Neural crest cell (in vitro differentiated cells): ENCODE data around the gene KSR2. TPM values are rescaled to one million over a fixed set of nuclear protein-coding genes. Genes with fewer than 3 reads are reported as not detected.
"Not testable (repeated sequence)": the region's sequence is repeated elsewhere in the genome, so short reads cannot be mapped to it uniquely, and the experiment has no call there.

Experiments used
- DNase-seq: peaks from one replicate; pipeline ENCODE4 v3.0.0; 2021; ENCODE audit warnings: low read depth, mixed read lengths, low spot score
- H3K27ac Mint-ChIP-seq: one replicate; pipeline ENCODE4 v1.8.0; 2021; ENCODE audit warnings: mild to moderate bottlenecking, mixed read lengths; ENCODE audit not compliant: unreplicated experiment
- H3K27me3 Mint-ChIP-seq: 2 replicates; pipeline ENCODE4 v1.8.0; 2021; ENCODE audit warnings: low read depth, mild to moderate bottlenecking, mixed read lengths
- H3K36me3 Mint-ChIP-seq: 2 replicates; pipeline ENCODE4 v1.8.0; 2021; ENCODE audit warnings: low read depth, mild to moderate bottlenecking, mixed read lengths
- H3K4me1 Mint-ChIP-seq: 2 replicates; pipeline ENCODE4 v1.8.0; 2021; ENCODE audit warnings: mixed read lengths
- H3K4me3 Mint-ChIP-seq: one replicate; pipeline ENCODE4 v1.8.0; 2021; ENCODE audit warnings: mild to moderate bottlenecking, mixed read lengths
- H3K9me3 Mint-ChIP-seq: 2 replicates; pipeline ENCODE4 v1.8.0; 2021; ENCODE audit warnings: mixed read lengths
- total RNA-seq: library from RNA; stranded (reverse); gene quantifications from 2 replicates; pipeline ENCODE4 v1.2.1, GENCODE V29; 2021
- TF ChIP-seq, protein P1 (sequence below): fragments of 200-600 bp; sonication (generic); conservative IDR thresholded peaks from 2 replicates; pipeline ENCODE4 v1.5.0; 2021; ENCODE audit warnings: antibody characterized with exemption, mild to moderate bottlenecking

The KSR2 gene
- total RNA-seq, 1 donor from 2014 or later: 0.33 TPM

DNA sequence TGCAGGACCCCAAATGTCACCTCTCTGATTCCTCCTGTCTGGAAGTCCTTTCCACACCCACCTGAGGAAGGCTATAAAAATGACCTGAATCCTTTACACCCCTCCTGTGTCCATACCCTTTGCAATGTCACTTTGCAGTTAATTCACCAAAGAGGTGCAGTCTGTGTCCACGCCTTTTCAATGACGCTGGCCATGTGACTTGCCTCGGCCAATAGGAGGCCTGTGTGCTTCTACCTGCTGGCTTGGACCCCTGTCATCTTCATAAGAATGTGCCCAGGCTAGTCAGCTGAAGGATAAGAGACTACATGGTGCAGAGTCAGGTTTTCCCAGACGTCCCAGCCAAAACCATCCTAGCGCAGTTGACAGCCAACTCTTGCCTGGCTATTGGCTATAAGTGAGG lies 101.4 kb downstream of the KSR2 start:
- Mint-ChIP-seq H3K27ac (no peak overlapping the region), H3K4me3 (no peak overlapping the region), H3K4me1 (no peaks in the 10 kb centered on the region), H3K9me3 (no peaks in the 10 kb centered on the region), H3K36me3 (no peaks in the 10 kb centered on the region), H3K27me3 (peaks cover 2% of the 10 kb centered on the region)
- no peak for DNase-seq
- TF ChIP-seq, protein P1, sequence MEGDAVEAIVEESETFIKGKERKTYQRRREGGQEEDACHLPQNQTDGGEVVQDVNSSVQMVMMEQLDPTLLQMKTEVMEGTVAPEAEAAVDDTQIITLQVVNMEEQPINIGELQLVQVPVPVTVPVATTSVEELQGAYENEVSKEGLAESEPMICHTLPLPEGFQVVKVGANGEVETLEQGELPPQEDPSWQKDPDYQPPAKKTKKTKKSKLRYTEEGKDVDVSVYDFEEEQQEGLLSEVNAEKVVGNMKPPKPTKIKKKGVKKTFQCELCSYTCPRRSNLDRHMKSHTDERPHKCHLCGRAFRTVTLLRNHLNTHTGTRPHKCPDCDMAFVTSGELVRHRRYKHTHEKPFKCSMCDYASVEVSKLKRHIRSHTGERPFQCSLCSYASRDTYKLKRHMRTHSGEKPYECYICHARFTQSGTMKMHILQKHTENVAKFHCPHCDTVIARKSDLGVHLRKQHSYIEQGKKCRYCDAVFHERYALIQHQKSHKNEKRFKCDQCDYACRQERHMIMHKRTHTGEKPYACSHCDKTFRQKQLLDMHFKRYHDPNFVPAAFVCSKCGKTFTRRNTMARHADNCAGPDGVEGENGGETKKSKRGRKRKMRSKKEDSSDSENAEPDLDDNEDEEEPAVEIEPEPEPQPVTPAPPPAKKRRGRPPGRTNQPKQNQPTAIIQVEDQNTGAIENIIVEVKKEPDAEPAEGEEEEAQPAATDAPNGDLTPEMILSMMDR: no peak

DNA sequence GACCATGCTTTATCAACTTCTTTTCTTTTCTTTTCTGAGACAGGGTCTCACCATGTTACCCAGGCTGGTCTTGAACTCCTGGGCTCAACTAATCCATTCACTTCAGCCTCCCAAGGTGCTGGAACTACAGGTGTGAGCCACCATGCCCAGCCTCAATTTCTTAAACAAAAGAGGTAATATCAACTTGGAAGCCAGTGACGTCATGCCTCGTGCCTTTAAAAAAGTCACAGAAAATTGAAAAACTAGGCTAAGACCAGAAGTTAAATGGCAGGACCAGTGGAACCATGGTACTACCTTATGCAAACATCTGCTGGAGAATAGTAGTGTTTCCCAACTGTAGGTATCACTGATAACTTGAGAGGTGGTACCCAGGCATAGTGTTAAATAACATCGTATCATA lies 103.3 kb downstream of the KSR2 start:
- TF ChIP-seq, protein P1: no peak
- H3K4me3 Mint-ChIP-seq: no peak overlapping the region
- no peak overlapping the region for H3K27ac Mint-ChIP-seq
- H3K27me3 Mint-ChIP-seq: peaks cover 2% of the 10 kb centered on the region
- no peaks in the 10 kb centered on the region for H3K9me3 Mint-ChIP-seq
- no peaks in the 10 kb centered on the region for H3K36me3 Mint-ChIP-seq
- no peaks in the 10 kb centered on the region for H3K4me1 Mint-ChIP-seq
- DNase-seq: no peak

DNA sequence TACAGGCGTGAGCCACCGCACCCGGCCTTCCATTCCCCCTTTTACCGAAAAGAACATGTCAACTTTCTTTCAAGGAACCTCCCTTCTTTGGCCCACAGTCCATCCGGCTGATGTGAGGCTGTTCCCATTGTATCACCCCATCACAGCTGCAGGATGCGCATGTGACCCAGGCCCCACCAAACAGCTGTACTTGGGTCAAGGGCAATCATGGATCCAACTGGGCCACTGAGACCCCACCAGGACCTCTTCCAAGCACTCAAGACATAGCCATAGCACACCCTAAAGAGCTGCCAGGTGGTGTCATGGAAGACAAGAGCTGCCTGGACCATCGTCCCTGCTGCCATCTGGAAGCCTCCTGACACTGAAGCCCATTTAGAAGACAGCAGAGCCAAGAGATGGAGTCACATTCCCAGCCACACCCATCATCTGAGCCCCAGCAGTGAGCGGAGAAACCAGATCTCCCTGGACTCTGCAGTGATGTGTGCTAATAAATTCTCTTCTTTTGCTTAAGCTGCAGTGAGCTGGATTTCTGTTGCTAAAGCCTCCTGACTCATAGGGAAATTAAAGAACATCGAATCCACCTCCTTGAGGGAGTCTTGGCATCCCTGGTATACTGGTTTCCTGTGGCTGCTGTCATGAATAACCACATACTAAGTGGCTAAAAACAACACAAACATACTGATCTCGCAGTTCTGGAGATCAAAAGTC lies 105.6 kb downstream of the KSR2 start:
- Mint-ChIP-seq H3K4me3 (no peak overlapping the region), H3K36me3 (no peaks in the 10 kb centered on the region), H3K9me3 (no peaks in the 10 kb centered on the region), H3K4me1 (no peaks in the 10 kb centered on the region), H3K27me3 (peaks cover 2% of the 10 kb centered on the region), H3K27ac (no peak overlapping the region)
- TF ChIP-seq, protein P1: no peak
- DNase-seq: no peak

DNA sequence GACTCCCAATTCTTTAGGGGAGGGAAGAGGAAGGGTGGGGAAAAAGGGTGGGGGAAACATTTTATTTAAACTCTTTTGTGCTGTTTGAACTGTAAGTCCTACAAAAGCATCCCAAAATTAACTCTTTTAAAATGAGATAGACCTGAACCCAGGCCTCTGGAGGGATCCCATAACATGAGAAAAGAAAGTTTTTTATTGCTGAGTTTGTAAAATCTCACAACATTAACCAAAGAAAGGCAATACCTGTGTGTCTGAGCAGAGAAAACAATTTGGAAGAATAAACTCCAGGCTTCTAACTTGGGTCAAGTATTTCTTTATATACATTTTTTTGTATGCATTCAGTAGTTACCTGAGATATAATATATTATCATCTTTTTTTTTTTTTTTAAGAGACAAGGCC lies 107.1 kb downstream of the KSR2 start:
- no peaks in the 10 kb centered on the region for H3K36me3 Mint-ChIP-seq
- no peak for DNase-seq
- no peak overlapping the region for H3K4me3 Mint-ChIP-seq
- H3K27me3 Mint-ChIP-seq: peaks cover 2% of the 10 kb centered on the region
- no peaks in the 10 kb centered on the region for H3K4me1 Mint-ChIP-seq
- no peak overlapping the region for H3K27ac Mint-ChIP-seq
- no peaks in the 10 kb centered on the region for H3K9me3 Mint-ChIP-seq
- TF ChIP-seq, protein P1: no peak

DNA sequence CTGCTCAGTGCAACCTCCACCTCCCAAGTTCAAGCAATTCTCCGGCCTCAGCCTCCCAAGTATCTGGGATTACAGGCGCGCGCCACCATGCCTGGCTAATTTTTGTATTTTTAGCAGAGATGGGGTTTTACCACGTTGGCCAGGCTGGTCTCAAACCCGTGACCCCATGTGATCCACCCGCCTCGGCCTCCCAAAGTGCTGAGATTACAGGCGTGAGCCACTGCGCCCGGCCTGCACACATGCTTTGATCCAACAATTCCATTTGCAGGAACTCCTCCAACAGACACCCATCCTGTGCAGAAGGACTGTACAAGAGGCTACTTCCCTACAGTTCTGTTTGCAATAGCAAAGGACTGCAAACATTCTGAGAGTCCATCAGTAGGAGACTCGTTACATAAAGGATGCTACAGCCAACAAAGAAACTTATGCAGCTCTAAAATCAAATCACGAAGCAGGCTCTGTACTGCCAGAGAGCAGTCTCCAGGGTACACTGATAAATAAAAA lies 108.0 kb downstream of the KSR2 start:
- H3K4me3 Mint-ChIP-seq, H3K9me3 Mint-ChIP-seq, DNase-seq, H3K36me3 Mint-ChIP-seq, H3K27me3 Mint-ChIP-seq, H3K27ac Mint-ChIP-seq, H3K4me1 Mint-ChIP-seq: not testable (repeated sequence)

DNA sequence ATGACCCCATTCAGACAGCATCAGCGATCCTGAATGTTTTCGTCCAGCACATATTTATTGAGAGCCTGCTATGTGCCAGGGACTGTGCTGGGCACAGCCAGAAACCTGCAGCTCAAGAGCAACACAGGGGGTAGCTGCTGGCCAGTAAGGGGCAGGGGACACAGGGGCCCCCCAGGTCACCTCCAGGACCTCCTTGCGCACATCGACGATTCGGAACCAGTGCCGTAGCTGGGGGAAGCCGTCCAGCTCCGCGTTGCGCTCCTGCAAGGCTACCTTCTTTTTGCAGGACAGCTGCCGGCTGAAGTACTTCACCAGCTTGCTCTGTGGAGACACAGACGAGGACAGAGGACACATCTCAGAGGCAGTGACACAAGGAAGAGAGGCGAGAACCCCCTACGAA lies 108.7 kb downstream of the KSR2 start:
- Mint-ChIP-seq H3K4me1 (no peaks in the 10 kb centered on the region), H3K4me3 (no peak overlapping the region), H3K27me3 (peaks cover 6% of the 10 kb centered on the region), H3K9me3 (no peaks in the 10 kb centered on the region), H3K36me3 (no peaks in the 10 kb centered on the region), H3K27ac (no peak overlapping the region)
- TF ChIP-seq, protein P1: no peak
- no peak for DNase-seq
